Spleen (tissue), 11 donors: Measurements from ENCODE around the gene MYL4. TPM values are rescaled to one million over a fixed set of nuclear protein-coding genes. Genes with fewer than 3 reads are reported as not detected.

Experiments
- DNase-seq: peaks from one replicate; pipeline ENCODE4 v3.0.0-alpha.2; 2020
- H3K27ac ChIP-seq, 8 donors: fragments of 200-600 bp; sonication (generic) in 7 of 8; 1 replicate in 4 of 8; 2 replicates in 4 of 8; pipeline versions ENCODE4 v1.5.0 to v1.8.0; 2016 to 2021; ENCODE audit warnings: inconsistent platforms in 4 of 8, mild to moderate bottlenecking in 4 of 8, moderate library complexity in 1 of 8
- H3K27me3 ChIP-seq, 7 donors: fragments of 200-600 bp; sonication (generic) in 6 of 7; replicated peaks in 1 of 7; 1 replicate in 4 of 7; 2 replicates in 3 of 7; pipeline versions ENCODE4 v1.5.0 to v1.8.0; 2016 to 2021; ENCODE audit warnings: inconsistent platforms in 3 of 7, mild to moderate bottlenecking in 1 of 7
- H3K36me3 ChIP-seq, 6 donors: fragments of 200-600 bp; sonication (generic) in 5 of 6; 1 replicate in 4 of 6; 2 replicates in 2 of 6; pipeline versions ENCODE4 v1.5.0 to v1.8.0; 2016 to 2021; ENCODE audit warnings: inconsistent platforms in 2 of 6
- H3K4me1 ChIP-seq, 6 donors: fragments of 200-600 bp; sonication (generic) in 5 of 6; 1 replicate in 3 of 6; 2 replicates in 3 of 6; pipeline versions ENCODE4 v1.5.0 to v1.8.0; 2016 to 2021; ENCODE audit warnings: inconsistent platforms in 3 of 6
- H3K4me3 ChIP-seq, 8 donors: fragments of 200-600 bp; sonication (generic) in 7 of 8; 1 replicate in 4 of 8; 2 replicates in 4 of 8; pipeline versions ENCODE4 v1.5.0 to v1.8.0; 2016 to 2021; ENCODE audit warnings: inconsistent platforms in 4 of 8, mild to moderate bottlenecking in 4 of 8, moderate library complexity in 2 of 8
- H3K9me3 ChIP-seq, 8 donors: fragments of 200-600 bp; sonication (generic) in 7 of 8; 1 replicate in 4 of 8; 2 replicates in 4 of 8; pipeline versions ENCODE4 v1.5.0 to v1.8.0; 2016 to 2021; ENCODE audit warnings: inconsistent platforms in 4 of 8
- POLR2A ChIP-seq, 3 donors: fragments of 450-650 bp; IDR thresholded peaks; one replicate each; pipeline ENCODE4 v1.5.1; 2017; ENCODE audit warnings: antibody characterized with exemption in 3 of 3, mild to moderate bottlenecking in 1 of 3
- POLR2AphosphoS5 ChIP-seq, 3 donors: sonication (generic); formaldehyde crosslinking; IDR thresholded peaks; one replicate each; pipeline ENCODE4 v1.5.1; 2017; ENCODE audit warnings: antibody characterized with exemption in 3 of 3
- WGBS, 5 donors: extraction: QIAGEN DNeasy Blood & Tissue Kit in 3 of 5; methylation state at CpG; one replicate each; pipeline versions ENCODE4 v1.1.5 to v1.1.7; 2013 to 2018; 5-methylcytosine and 5-hydroxymethylcytosine counted together
- intact Hi-C: fragments of 100-400 bp; cut with DNase I; formaldehyde crosslinking; loops from one replicate; pipeline ENCODE4 v1.15.0; 2023; ENCODE audit warnings: low total_unique reads
- polyA plus RNA-seq, 3 donors: library from polyadenylated mRNA; stranded (reverse); fragments of 200-250 nt; gene quantifications; one replicate each; pipeline ENCODE4 v1.2.1, GENCODE V29; 2013
- total RNA-seq, 7 donors: library from RNA; depleted of rRNA in 3 of 7; stranded (reverse); fragments of >200 nt in 3 of 7; fragmentation: NEBNext Ultra II Directional in 4 of 7; extraction: Animal tissue kit (Norgen Biotek cat#: 25700) in 4 of 7; gene quantifications; one replicate each; pipeline versions ENCODE4 v1.1.0 to v1.2.1, GENCODE V29; 2016 to 2021
- TF ChIP-seq, protein P1 (sequence below), 11 experiments: fragments of 200-600 bp in 7 of 11; fragments of 450-650 bp in 4 of 11; sonication (generic) in 4 of 11; IDR thresholded peaks in 8 of 11; conservative IDR thresholded peaks in 3 of 11; 1 replicate in 7 of 11; 2 replicates in 4 of 11; pipeline versions ENCODE4 v1.4.0 to v1.8.0; 2016 to 2021; ENCODE audit warnings: antibody characterized with exemption in 11 of 11, inconsistent platforms in 4 of 11, mild to moderate bottlenecking in 1 of 11
- donor health status: healthy with polysubstance abuse.
- donor health status: DM: no; HTN: no; CAD: no; lungs with moderate emphysema.
- donor health status: DM: no; HTN: no; CAD: no.
- donor health status: Bipolar disorder and iron deficiency.
- donor health status: healthy.
- donor health status: DM: no; HTN: no; CAD: no.
- donor health status: DM: yes; HTN: yes; CAD: no.

The MYL4 gene
- total and polyA plus RNA-seq, 10 donors, result 0.39 to 8.3 (median 2.6) TPM

DNA sequence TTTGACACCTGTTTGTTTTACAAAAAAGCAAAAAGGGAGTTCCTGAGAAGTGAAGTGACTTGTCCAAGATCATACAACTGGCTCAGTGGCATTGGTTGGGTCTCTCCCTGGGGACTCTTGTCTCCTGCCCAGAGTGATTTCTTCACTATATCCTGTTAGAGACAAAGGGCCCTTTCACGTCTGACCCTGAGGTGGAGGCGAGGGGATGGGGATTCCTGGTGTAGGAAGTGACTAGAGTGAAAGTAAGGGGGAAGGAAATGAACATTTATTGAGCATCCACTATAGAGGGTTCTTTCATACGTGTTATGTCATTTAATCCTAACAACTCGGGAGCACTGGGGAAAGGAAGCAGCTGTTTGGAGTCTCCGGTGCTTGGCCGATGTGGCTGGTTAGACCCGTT lies 53.4 kb downstream of the MYL4 start:
- H3K4me3 ChIP-seq, result no peak overlapping the region
- no peaks in the 10 kb centered on the region for H3K36me3 ChIP-seq
- H3K9me3 ChIP-seq, result no peaks in the 10 kb centered on the region
- WGBS, 5 donors, result 48 to 70% (median 62%) methylated on average over 7 of the region's 7 CpGs
- intact Hi-C loops, result no loop called here
- H3K27me3 ChIP-seq, result peaks cover 0 to 10% (median 0%) of the 10 kb centered on the region in 7 donors
- no peak for DNase-seq
- TF ChIP-seq, protein P1, sequence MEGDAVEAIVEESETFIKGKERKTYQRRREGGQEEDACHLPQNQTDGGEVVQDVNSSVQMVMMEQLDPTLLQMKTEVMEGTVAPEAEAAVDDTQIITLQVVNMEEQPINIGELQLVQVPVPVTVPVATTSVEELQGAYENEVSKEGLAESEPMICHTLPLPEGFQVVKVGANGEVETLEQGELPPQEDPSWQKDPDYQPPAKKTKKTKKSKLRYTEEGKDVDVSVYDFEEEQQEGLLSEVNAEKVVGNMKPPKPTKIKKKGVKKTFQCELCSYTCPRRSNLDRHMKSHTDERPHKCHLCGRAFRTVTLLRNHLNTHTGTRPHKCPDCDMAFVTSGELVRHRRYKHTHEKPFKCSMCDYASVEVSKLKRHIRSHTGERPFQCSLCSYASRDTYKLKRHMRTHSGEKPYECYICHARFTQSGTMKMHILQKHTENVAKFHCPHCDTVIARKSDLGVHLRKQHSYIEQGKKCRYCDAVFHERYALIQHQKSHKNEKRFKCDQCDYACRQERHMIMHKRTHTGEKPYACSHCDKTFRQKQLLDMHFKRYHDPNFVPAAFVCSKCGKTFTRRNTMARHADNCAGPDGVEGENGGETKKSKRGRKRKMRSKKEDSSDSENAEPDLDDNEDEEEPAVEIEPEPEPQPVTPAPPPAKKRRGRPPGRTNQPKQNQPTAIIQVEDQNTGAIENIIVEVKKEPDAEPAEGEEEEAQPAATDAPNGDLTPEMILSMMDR (IDR thresholded peaks at IDR 0.05 in 8 of 11, conservative IDR thresholded peaks at IDR 0.05 in 3 of 11), result no peak
- TF ChIP-seq POLR2AphosphoS5 (IDR thresholded peaks at IDR 0.05) (no peak), POLR2A (IDR thresholded peaks at IDR 0.05) (no peak)
- peaks cover 0 to 25% (median 9%) of the 10 kb centered on the region in 6 donors for H3K4me1 ChIP-seq
- H3K27ac ChIP-seq, result peak overlapping the region in 1 of 8 donors; percentile 8

DNA sequence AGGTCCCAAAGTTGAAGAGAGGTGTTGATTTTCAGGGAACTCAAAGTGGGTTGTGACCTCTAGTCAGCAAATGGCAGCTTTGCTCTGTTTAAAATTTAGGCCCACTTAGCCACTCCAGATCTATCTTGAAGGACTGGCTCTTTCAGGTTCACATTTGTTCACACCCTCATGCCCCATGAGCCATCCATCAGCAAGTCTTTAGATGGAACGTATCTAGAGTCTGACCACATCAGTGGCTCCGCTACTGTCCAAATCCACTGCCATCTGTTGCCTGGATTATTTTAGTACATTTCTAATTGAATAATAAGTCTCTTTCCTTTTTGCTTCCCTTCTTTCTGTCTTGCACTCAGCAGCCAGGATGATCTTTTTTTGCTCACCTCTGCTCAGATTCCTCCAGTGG lies 55.0 kb downstream of the MYL4 start:
- intact Hi-C loops, result no loop called here
- peaks cover 0 to 13% (median 3%) of the 10 kb centered on the region in 6 donors for H3K4me1 ChIP-seq
- H3K36me3 ChIP-seq, result no peaks in the 10 kb centered on the region
- peaks cover 0 to 6% (median 0%) of the 10 kb centered on the region in 8 donors for H3K9me3 ChIP-seq
- no peak overlapping the region for H3K4me3 ChIP-seq
- no peak overlapping the region for H3K27ac ChIP-seq
- H3K27me3 ChIP-seq, result no peaks in the 10 kb centered on the region
- WGBS, 5 donors, result 86 to 96% (median 93%) methylated on average over 2 of the region's 2 CpGs
- DNase-seq, result no peak
- TF ChIP-seq POLR2AphosphoS5 (IDR thresholded peaks at IDR 0.05) (no peak), POLR2A (IDR thresholded peaks at IDR 0.05) (no peak)
- TF ChIP-seq, protein P1 (IDR thresholded peaks at IDR 0.05 in 8 of 11, conservative IDR thresholded peaks at IDR 0.05 in 3 of 11), result no peak

DNA sequence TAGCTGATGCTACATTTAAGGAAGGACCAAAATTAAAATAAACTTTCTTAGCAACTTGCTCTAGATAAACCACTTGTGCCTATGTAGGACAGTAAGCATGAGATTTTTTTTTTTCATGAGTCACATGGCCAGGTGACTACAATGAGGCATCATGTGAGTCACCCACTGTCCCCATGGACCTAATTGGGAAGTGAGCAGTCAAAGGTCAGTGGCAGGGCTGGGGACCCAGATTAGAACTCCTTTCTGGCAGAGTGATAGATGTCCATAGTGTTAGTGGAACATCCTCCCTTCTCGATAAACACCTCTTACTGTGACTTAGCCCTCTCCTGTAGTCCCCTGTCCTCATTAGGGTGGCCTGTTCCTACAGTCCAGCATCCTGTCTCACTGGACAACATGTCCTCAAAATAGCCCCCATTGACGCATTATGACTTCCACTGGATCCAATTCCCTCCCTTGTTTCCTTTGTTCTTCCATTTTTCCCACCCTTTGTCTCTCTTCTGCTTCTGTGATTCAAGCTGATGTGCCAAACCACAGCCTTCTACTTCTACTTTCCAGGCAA lies 56.9 kb downstream of the MYL4 start:
- peaks cover 0 to 6% (median 0%) of the 10 kb centered on the region in 8 donors for H3K9me3 ChIP-seq
- intact Hi-C loops, result no loop called here
- no peaks in the 10 kb centered on the region for H3K27me3 ChIP-seq
- peaks cover 0 to 13% (median 3%) of the 10 kb centered on the region in 6 donors for H3K4me1 ChIP-seq
- WGBS, 5 donors, result 62 to 91% (median 83%) methylated on average over 2 of the region's 2 CpGs
- TF ChIP-seq, protein P1 (IDR thresholded peaks at IDR 0.05 in 8 of 11, conservative IDR thresholded peaks at IDR 0.05 in 3 of 11), result no peak
- TF ChIP-seq POLR2AphosphoS5 (IDR thresholded peaks at IDR 0.05), result no peak
- DNase-seq, result no peak
- no peak overlapping the region for H3K27ac ChIP-seq
- no peaks in the 10 kb centered on the region for H3K36me3 ChIP-seq
- no peak overlapping the region for H3K4me3 ChIP-seq

DNA sequence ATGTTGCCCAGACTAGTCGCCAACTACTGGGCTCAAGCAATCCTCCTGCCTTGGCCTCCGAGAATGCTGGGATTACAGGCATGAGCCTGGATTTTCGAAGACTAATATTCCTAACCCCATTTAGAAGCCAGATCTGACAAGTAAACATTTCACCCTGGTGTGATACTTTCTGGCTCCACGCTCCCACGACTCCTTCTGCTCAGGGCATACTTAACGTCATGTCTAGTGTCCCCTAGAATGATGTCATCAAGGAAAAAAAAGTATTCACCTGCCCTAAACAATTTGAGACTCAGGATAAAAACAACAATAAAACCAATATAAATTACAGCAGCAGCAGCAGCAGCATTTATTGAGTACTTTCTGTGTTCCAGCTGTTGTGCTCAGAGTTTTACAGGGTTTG lies 57.6 kb downstream of the MYL4 start:
- H3K27me3 ChIP-seq, result no peaks in the 10 kb centered on the region
- peaks cover 0 to 13% (median 3%) of the 10 kb centered on the region in 6 donors for H3K4me1 ChIP-seq
- H3K4me3 ChIP-seq, result no peak overlapping the region
- H3K9me3 ChIP-seq, result peaks cover 0 to 6% (median 0%) of the 10 kb centered on the region in 8 donors
- no peaks in the 10 kb centered on the region for H3K36me3 ChIP-seq
- TF ChIP-seq POLR2A (IDR thresholded peaks at IDR 0.05) (no peak), POLR2AphosphoS5 (IDR thresholded peaks at IDR 0.05) (no peak)
- TF ChIP-seq, protein P1 (IDR thresholded peaks at IDR 0.05 in 8 of 11, conservative IDR thresholded peaks at IDR 0.05 in 3 of 11), result no peak
- intact Hi-C loops, result no loop called here
- no peak overlapping the region for H3K27ac ChIP-seq
- 85 to 95% (median 89%) methylated on average over 6 of the region's 6 CpGs for WGBS, 5 donors
- no peak for DNase-seq
